ENCODE data around the gene DAPK2. TPM values are rescaled to one million over a fixed set of nuclear protein-coding genes. Genes with fewer than 3 reads are reported as not detected.
A peak's percentile ranks its signal among the peaks of the same experiment; 100 is the strongest.

Gene DAPK2
- total and polyA plus RNA-seq, 2 donors (not counting 1 experiment from before 2014, with no cell fraction given), result 8.3 to 31.9 TPM

GRCh38 chr15:64095431-64095794 is 49.1 kb upstream of the DAPK2 start:
- DNase-seq (no peak), ATAC-seq (ENCODE audit: low read depth) (no peak)
- ChIA-PET CTCF (interaction anchor here (1.0 to 4.6 kb wide), 4 partner anchors 29 to 343 kb away, joined by 3 to 33 read pairs (median 5); no protein-coding TSS in a partner anchor), POLR2A (interaction anchor here (0.8 to 1.6 kb wide), 6 partner anchors 28 to 559 kb away, joined by 3 to 10 read pairs (median 3); partner anchors contain the start of genes PPIB and SNX22)
- Histone ChIP-seq H3K9ac (ENCODE audit: low read length) (peak overlapping the region; percentile 37), H2AFZ (ENCODE audit: insufficient read depth, low read depth, low read length, poor library complexity, severe bottlenecking) (peak overlapping the region; percentile 90), H3K4me2 (replicated peaks; ENCODE audit: low read depth, low read length, poor library complexity, severe bottlenecking) (peak overlapping the region; percentile 93), H3K9me3 (ENCODE audit: control extremely low read depth in 1 of 3, control insufficient read depth in 2 of 3, insufficient read depth in 1 of 3, low read length in 2 of 3) (no peaks in the 10 kb centered on the region), H3K4me1 (ENCODE audit: control insufficient read depth in 2 of 2, insufficient read depth in 2 of 2, low read length in 2 of 2) (peaks cover 71 to 73% of the 10 kb centered on the region in 2 donors), H4K20me1 (ENCODE audit: control insufficient read depth, insufficient read depth, low read length, poor library complexity, severe bottlenecking) (peaks cover 31% of the 10 kb centered on the region), H3K27me3 (replicated peaks in 1 of 4; ENCODE audit: control extremely low read depth in 1 of 4, control insufficient read depth in 3 of 4, insufficient read depth in 4 of 4, low read length in 3 of 4) (no peaks in the 10 kb centered on the region), H3K79me2 (ENCODE audit: control insufficient read depth, insufficient read depth, low read length) (peaks cover 99% of the 10 kb centered on the region), H3K4me3 (ENCODE audit: control extremely low read depth in 1 of 5, extremely low read depth in 1 of 5, insufficient read depth in 1 of 5, low read depth in 2 of 5, low read length in 4 of 5) (peak overlapping the region in 4 of 5 experiments; percentile 28 to 90 (median 82)), H3K27ac (ENCODE audit: low read length in 2 of 2) (peak overlapping the region; percentile 58 to 95), H3K36me3 (replicated peaks in 1 of 2; ENCODE audit: control extremely low read depth in 1 of 2, control insufficient read depth in 1 of 2, extremely low read depth in 1 of 2, insufficient read depth in 2 of 2, low read length in 1 of 2) (no peaks in the 10 kb centered on the region)
- H3K27ac Mint-ChIP-seq, result peak overlapping the region; percentile 98
- H3K27me3 Mint-ChIP-seq, result no peaks in the 10 kb centered on the region
- peaks cover 78% of the 10 kb centered on the region for H3K4me1 Mint-ChIP-seq
- no peak for TF ChIP-seq EZH2 (IDR thresholded peaks at IDR 0.05; ENCODE audit: borderline replicate concordance, insufficient read depth, low read depth, low read length, poor library complexity, severe bottlenecking)
- TF ChIP-seq, protein P1, sequence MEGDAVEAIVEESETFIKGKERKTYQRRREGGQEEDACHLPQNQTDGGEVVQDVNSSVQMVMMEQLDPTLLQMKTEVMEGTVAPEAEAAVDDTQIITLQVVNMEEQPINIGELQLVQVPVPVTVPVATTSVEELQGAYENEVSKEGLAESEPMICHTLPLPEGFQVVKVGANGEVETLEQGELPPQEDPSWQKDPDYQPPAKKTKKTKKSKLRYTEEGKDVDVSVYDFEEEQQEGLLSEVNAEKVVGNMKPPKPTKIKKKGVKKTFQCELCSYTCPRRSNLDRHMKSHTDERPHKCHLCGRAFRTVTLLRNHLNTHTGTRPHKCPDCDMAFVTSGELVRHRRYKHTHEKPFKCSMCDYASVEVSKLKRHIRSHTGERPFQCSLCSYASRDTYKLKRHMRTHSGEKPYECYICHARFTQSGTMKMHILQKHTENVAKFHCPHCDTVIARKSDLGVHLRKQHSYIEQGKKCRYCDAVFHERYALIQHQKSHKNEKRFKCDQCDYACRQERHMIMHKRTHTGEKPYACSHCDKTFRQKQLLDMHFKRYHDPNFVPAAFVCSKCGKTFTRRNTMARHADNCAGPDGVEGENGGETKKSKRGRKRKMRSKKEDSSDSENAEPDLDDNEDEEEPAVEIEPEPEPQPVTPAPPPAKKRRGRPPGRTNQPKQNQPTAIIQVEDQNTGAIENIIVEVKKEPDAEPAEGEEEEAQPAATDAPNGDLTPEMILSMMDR (IDR thresholded peaks at IDR 0.05), result no peak
- WGBS (ENCODE audit: insufficient coverage), result 33% methylated on average over 3 of the region's 4 CpGs
- H3K9me3 Mint-ChIP-seq (ENCODE audit: insufficient read depth), result no peaks in the 10 kb centered on the region
- intact Hi-C loops (cut with micrococcal nuclease), result loop anchor here (1.0 to 10.0 kb wide), 4 partner anchors 85 to 821 kb away; partner anchors contain the start of genes APH1B, CSNK1G1 and TRIP4
- peak overlapping the region; percentile 97 for H3K4me3 Mint-ChIP-seq

All from B cell (primary cell).